Measurements from ENCODE around the gene EPX.

DNA sequence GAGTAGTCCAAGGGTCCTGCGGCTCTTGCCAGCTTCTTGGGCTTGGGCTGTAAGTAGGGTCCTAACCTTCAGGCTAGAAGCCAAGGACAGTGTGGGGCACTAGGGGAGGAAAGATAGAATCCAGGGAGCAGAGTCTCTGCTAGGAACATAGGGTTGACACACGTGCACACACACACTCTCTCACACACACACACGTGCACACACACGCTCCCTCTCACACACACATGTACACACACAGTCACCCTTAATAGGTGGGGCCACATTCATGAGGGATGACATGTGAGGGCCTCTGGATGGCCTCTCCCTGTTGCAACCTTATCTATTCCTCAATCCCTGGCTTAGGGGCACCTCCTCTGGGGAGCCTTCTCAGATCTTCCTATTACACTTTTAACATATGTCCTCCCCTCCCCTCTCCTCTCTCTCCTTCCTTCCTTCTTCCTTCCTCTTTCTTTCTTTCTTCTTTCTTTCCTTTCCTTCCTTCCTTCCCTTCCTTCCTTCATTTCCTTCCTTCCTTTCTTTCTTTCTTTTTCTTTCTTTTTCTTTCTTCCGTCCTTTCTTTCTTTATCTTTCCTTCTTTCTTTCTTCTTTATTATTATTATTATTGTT is 3.1 kb downstream of the EPX start:
- TF ChIP-seq, protein P1, sequence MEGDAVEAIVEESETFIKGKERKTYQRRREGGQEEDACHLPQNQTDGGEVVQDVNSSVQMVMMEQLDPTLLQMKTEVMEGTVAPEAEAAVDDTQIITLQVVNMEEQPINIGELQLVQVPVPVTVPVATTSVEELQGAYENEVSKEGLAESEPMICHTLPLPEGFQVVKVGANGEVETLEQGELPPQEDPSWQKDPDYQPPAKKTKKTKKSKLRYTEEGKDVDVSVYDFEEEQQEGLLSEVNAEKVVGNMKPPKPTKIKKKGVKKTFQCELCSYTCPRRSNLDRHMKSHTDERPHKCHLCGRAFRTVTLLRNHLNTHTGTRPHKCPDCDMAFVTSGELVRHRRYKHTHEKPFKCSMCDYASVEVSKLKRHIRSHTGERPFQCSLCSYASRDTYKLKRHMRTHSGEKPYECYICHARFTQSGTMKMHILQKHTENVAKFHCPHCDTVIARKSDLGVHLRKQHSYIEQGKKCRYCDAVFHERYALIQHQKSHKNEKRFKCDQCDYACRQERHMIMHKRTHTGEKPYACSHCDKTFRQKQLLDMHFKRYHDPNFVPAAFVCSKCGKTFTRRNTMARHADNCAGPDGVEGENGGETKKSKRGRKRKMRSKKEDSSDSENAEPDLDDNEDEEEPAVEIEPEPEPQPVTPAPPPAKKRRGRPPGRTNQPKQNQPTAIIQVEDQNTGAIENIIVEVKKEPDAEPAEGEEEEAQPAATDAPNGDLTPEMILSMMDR (conservative IDR thresholded peaks at IDR 0.05; ENCODE audit: low read depth, low read length): no peak
- TF ChIP-seq POLR2A (IDR thresholded peaks at IDR 0.05; ENCODE audit: low read depth, low read length) (no peak), RCOR1 (IDR thresholded peaks at IDR 0.05; ENCODE audit: insufficient replicate concordance, low read length) (no peak), SMC3 (IDR thresholded peaks at IDR 0.05; ENCODE audit: low read depth, low read length) (no peak), CEBPB (IDR thresholded peaks at IDR 0.05; ENCODE audit: low read depth, low read length) (no peak), RFX5 (IDR thresholded peaks at IDR 0.05; ENCODE audit: low read depth, low read length) (no peak), CHD1 (IDR thresholded peaks at IDR 0.05; ENCODE audit: low read depth, low read length) (no peak), MXI1 (IDR thresholded peaks at IDR 0.05; ENCODE audit: borderline replicate concordance, low read depth, low read length) (no peak), FOS (IDR thresholded peaks at IDR 0.05; ENCODE audit: low read depth, low read length) (no peak), RAD21 (IDR thresholded peaks at IDR 0.05; ENCODE audit: low read length) (no peak)
- TF ChIP-seq, protein P2, sequence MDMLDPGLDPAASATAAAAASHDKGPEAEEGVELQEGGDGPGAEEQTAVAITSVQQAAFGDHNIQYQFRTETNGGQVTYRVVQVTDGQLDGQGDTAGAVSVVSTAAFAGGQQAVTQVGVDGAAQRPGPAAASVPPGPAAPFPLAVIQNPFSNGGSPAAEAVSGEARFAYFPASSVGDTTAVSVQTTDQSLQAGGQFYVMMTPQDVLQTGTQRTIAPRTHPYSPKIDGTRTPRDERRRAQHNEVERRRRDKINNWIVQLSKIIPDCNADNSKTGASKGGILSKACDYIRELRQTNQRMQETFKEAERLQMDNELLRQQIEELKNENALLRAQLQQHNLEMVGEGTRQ (IDR thresholded peaks at IDR 0.05; ENCODE audit: low read depth, low read length): no peak
